ENCODE data around the gene RUNX1.

Gene RUNX1

DNA sequence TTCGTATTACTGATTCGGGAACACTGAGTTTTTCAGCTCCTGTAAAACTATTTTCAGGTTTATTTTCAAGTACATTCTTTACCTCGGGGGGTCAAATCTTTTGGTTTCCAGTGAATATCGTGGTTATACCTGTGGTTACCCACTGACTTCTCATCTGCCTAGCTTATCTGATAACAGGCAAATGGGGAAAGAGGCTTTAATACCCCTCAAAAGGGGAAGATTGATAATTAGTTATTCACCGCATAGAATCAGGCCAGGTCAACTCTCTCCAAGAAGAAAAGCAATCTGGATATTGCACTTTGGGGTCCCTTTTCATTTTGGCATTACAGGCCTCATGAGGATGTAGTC, 23.0 kb downstream of the RUNX1 start:
- 92 to 95% methylated on average over 3 to 5 of the region's 5 CpGs for WGBS, 2 experiments (ENCODE audit: insufficient coverage in 2 of 2)
- Histone ChIP-seq H3K4me1 (ENCODE audit: control insufficient read depth, insufficient read depth, low read length, poor library complexity, severe bottlenecking) (no peaks in the 10 kb centered on the region), H3K4me3 (ENCODE audit: extremely low read depth, insufficient read depth, low read length, poor library complexity, severe bottlenecking) (no peak overlapping the region), H3K27ac (ENCODE audit: low read depth, low read length, severe bottlenecking) (no peak overlapping the region), H3K9me3 (ENCODE audit: control insufficient read depth, low read length) (no peaks in the 10 kb centered on the region), H3K36me3 (ENCODE audit: control insufficient read depth, insufficient read depth, low read length) (no peaks in the 10 kb centered on the region)

GRCh38 chr21:35025206-35026152, 23.6 kb downstream of the RUNX1 start:
- Histone ChIP-seq H3K4me3 (ENCODE audit: extremely low read depth, insufficient read depth, low read length, poor library complexity, severe bottlenecking) (no peak overlapping the region), H3K9me3 (ENCODE audit: control insufficient read depth, low read length) (no peaks in the 10 kb centered on the region), H3K4me1 (ENCODE audit: control insufficient read depth, insufficient read depth, low read length, poor library complexity, severe bottlenecking) (no peaks in the 10 kb centered on the region), H3K36me3 (ENCODE audit: control insufficient read depth, insufficient read depth, low read length) (no peaks in the 10 kb centered on the region), H3K27ac (ENCODE audit: low read depth, low read length, severe bottlenecking) (no peak overlapping the region)
- 94 to 95% methylated on average over 10 to 11 of the region's 12 CpGs for WGBS, 2 experiments (ENCODE audit: insufficient coverage in 2 of 2)

- no peaks in the 10 kb centered on the region for H3K9me3 ChIP-seq (ENCODE audit: control insufficient read depth, low read length)
- no peak overlapping the region for H3K27ac ChIP-seq (ENCODE audit: low read depth, low read length, severe bottlenecking)
- H3K36me3 ChIP-seq (ENCODE audit: control insufficient read depth, insufficient read depth, low read length): no peaks in the 10 kb centered on the region
Observed at GRCh38 chr21:35024513-35024912, 24.6 kb downstream of the RUNX1 start.

GRCh38 chr21:35024071-35024420, 25.1 kb downstream of the RUNX1 start:
- Histone ChIP-seq H3K9me3 (ENCODE audit: control insufficient read depth, low read length) (no peaks in the 10 kb centered on the region), H3K27ac (ENCODE audit: low read depth, low read length, severe bottlenecking) (no peak overlapping the region), H3K4me3 (ENCODE audit: extremely low read depth, insufficient read depth, low read length, poor library complexity, severe bottlenecking) (no peak overlapping the region), H3K4me1 (ENCODE audit: control insufficient read depth, insufficient read depth, low read length, poor library complexity, severe bottlenecking) (no peaks in the 10 kb centered on the region), H3K36me3 (ENCODE audit: control insufficient read depth, insufficient read depth, low read length) (no peaks in the 10 kb centered on the region)
- 100% methylated on average over 1 of the region's 1 CpG; no CpG with 5 or more reads in 1 of the 2 experiments for WGBS, 2 experiments (ENCODE audit: insufficient coverage in 2 of 2)

More at GRCh38 chr21:35024513-35024912, 24.6 kb downstream of the RUNX1 start:
- Histone ChIP-seq H3K4me1 (ENCODE audit: control insufficient read depth, insufficient read depth, low read length, poor library complexity, severe bottlenecking) (no peaks in the 10 kb centered on the region), H3K4me3 (ENCODE audit: extremely low read depth, insufficient read depth, low read length, poor library complexity, severe bottlenecking) (no peak overlapping the region)

DNA sequence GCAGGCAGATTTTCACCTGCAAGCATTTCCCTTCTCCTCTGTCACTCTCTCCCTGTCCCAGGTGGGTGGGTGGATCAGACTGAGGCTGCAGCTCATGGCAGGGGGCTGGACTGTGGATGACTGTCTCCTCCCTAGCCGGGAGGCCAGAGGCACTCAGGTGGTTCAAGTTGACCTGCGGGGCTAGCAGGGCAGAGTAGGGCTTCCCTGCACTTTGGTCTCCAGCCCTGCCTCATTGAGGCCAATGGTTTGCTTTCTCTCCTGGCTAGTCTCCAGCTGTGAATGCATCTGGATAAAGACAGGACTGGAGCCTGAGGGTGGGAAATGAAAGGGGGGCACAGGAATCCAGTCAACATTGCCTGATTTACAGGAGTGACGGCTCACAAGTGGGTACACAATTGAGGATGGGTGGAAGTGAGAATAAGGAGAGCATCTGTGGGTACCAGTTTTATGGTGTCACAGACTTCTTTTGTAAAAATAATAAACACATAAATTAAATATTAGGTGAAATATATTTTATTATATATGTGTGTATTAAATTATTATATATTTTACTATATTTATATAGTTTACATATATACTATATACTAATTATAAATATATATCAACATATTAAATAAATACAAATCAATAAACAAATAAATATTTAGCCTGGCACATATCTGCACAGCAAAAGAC, 25.6 kb downstream of the RUNX1 start:
- Histone ChIP-seq H3K4me3 (ENCODE audit: extremely low read depth, insufficient read depth, low read length, poor library complexity, severe bottlenecking) (no peak overlapping the region), H3K4me1 (ENCODE audit: control insufficient read depth, insufficient read depth, low read length, poor library complexity, severe bottlenecking) (no peaks in the 10 kb centered on the region), H3K27ac (ENCODE audit: low read depth, low read length, severe bottlenecking) (no peak overlapping the region), H3K36me3 (ENCODE audit: control insufficient read depth, insufficient read depth, low read length) (no peaks in the 10 kb centered on the region), H3K9me3 (ENCODE audit: control insufficient read depth, low read length) (no peaks in the 10 kb centered on the region)
- WGBS, 2 experiments (ENCODE audit: insufficient coverage in 2 of 2): 79 to 82% methylated on average over 3 of the region's 3 CpGs

DNA sequence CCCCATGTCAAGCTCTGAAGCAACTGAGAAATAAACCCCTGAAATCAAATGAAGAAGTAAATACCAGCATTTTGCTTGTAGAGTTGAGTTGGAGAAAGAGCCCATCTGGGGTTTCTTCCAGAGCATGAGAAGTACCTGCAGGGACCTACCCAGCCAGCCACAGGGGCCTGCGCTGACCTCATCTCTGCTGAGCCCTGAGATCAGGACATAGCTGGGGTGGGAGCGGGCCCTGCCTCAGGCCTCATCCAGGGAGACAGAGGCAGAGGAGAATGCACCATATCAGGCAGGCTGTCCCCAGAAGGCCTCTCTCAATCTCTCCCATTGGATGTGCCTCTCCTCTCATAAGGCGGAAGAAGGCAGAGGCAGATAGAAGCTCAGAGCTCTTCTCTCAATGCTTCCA, 27.6 kb downstream of the RUNX1 start:
- H3K36me3 ChIP-seq (ENCODE audit: control insufficient read depth, insufficient read depth, low read length): no peaks in the 10 kb centered on the region
- no peaks in the 10 kb centered on the region for H3K4me1 ChIP-seq (ENCODE audit: control insufficient read depth, insufficient read depth, low read length, poor library complexity, severe bottlenecking)
- H3K27ac ChIP-seq (ENCODE audit: low read depth, low read length, severe bottlenecking): no peak overlapping the region
- no peak overlapping the region for H3K4me3 ChIP-seq (ENCODE audit: extremely low read depth, insufficient read depth, low read length, poor library complexity, severe bottlenecking)
- H3K9me3 ChIP-seq (ENCODE audit: control insufficient read depth, low read length): no peaks in the 10 kb centered on the region
- WGBS, 2 experiments (ENCODE audit: insufficient coverage in 2 of 2): 93 to 97% methylated on average over 2 to 3 of the region's 3 CpGs

DNA sequence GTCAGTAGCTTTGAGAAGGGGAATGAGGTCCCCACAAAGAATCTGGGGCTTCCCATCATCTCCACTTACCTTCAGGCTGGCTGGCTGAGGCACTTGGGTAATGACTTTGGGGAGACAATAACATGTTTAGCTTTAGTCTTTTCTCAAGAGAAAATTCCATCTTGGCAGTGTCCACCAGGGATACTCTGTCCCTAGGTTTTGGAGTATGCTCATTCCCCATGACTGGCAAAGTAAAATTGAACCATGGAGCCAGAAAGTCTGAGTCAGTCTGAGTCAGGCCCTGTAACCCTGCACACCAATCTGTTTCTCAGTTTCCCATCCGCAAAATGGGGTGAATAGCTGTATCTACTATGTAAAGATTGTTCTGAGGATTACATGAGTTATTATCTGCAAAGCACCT, 28.2 kb downstream of the RUNX1 start:
- Histone ChIP-seq H3K9me3 (ENCODE audit: control insufficient read depth, low read length) (no peaks in the 10 kb centered on the region), H3K4me3 (ENCODE audit: extremely low read depth, insufficient read depth, low read length, poor library complexity, severe bottlenecking) (no peak overlapping the region), H3K27ac (ENCODE audit: low read depth, low read length, severe bottlenecking) (no peak overlapping the region), H3K36me3 (ENCODE audit: control insufficient read depth, insufficient read depth, low read length) (no peaks in the 10 kb centered on the region), H3K4me1 (ENCODE audit: control insufficient read depth, insufficient read depth, low read length, poor library complexity, severe bottlenecking) (no peaks in the 10 kb centered on the region)
- no CpG with 5 or more reads among the region's 1 CpG for WGBS, 2 experiments (ENCODE audit: insufficient coverage in 2 of 2)

- Histone ChIP-seq H3K27ac (ENCODE audit: low read depth, low read length, severe bottlenecking) (no peak overlapping the region), H3K4me3 (ENCODE audit: extremely low read depth, insufficient read depth, low read length, poor library complexity, severe bottlenecking) (no peak overlapping the region), H3K4me1 (ENCODE audit: control insufficient read depth, insufficient read depth, low read length, poor library complexity, severe bottlenecking) (no peaks in the 10 kb centered on the region), H3K36me3 (ENCODE audit: control insufficient read depth, insufficient read depth, low read length) (no peaks in the 10 kb centered on the region), H3K9me3 (ENCODE audit: control insufficient read depth, low read length) (no peaks in the 10 kb centered on the region)
- WGBS, 2 experiments (ENCODE audit: insufficient coverage in 2 of 2): 94 to 100% methylated on average over 1 to 2 of the region's 4 CpGs
Observed at GRCh38 chr21:35020436-35020835, 28.7 kb downstream of the RUNX1 start.

DNA sequence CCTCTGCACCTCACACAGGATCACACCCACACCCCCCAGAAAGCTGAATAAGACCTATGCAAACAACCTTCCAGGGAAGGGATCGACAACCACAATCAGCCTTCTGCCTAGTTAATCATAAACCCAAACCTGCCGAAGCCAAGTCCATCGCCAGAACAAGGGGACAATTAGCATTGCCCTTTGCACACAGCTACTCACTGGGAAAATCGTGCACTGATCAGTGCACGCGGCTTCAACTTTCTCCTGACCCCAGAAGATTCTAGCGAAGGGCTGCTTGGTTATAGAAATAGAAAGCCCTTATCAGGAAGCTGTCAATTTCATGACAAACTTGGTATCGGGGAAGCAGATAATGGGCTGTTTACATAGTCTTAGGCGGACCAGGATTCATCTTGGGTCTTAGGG, 29.5 kb downstream of the RUNX1 start:
- H3K27ac ChIP-seq (ENCODE audit: low read depth, low read length, severe bottlenecking): no peak overlapping the region
- 90% methylated on average over 2 to 4 of the region's 9 CpGs for WGBS, 2 experiments (ENCODE audit: insufficient coverage in 2 of 2)
- no peaks in the 10 kb centered on the region for H3K36me3 ChIP-seq (ENCODE audit: control insufficient read depth, insufficient read depth, low read length)
- H3K4me1 ChIP-seq (ENCODE audit: control insufficient read depth, insufficient read depth, low read length, poor library complexity, severe bottlenecking): no peaks in the 10 kb centered on the region
- H3K9me3 ChIP-seq (ENCODE audit: control insufficient read depth, low read length): no peaks in the 10 kb centered on the region
- no peak overlapping the region for H3K4me3 ChIP-seq (ENCODE audit: extremely low read depth, insufficient read depth, low read length, poor library complexity, severe bottlenecking)

- Histone ChIP-seq H3K36me3 (ENCODE audit: control insufficient read depth, insufficient read depth, low read length) (no peaks in the 10 kb centered on the region), H3K27ac (ENCODE audit: low read depth, low read length, severe bottlenecking) (no peak overlapping the region), H3K9me3 (ENCODE audit: control insufficient read depth, low read length) (no peaks in the 10 kb centered on the region), H3K4me3 (ENCODE audit: extremely low read depth, insufficient read depth, low read length, poor library complexity, severe bottlenecking) (no peak overlapping the region), H3K4me1 (ENCODE audit: control insufficient read depth, insufficient read depth, low read length, poor library complexity, severe bottlenecking) (no peaks in the 10 kb centered on the region)
- WGBS, 2 experiments (ENCODE audit: insufficient coverage in 2 of 2): 84 to 90% methylated on average over 5 of the region's 6 CpGs
Observed at GRCh38 chr21:35017256-35017655, 31.8 kb downstream of the RUNX1 start.
